Endodermal cell (in vitro differentiated cells): ENCODE results near the gene DEDD2. TPM values are rescaled to one million over a fixed set of nuclear protein-coding genes. Genes with fewer than 3 reads are reported as not detected.

Experiments
- DNase-seq: peaks from one replicate; pipeline ENCODE4 v3.0.0-alpha.2; 2017
- H3K27ac ChIP-seq: 2 replicates; pipeline ENCODE4 v1.5.1; 2013; ENCODE audit warnings: mild to moderate bottlenecking, low read depth, low read length, moderate library complexity
- H3K27me3 ChIP-seq: 2 replicates; pipeline ENCODE4 v1.6.1; 2013; ENCODE audit warnings: mild to moderate bottlenecking, low read length, moderate library complexity; ENCODE audit not compliant: insufficient read depth, control insufficient read depth, poor library complexity, severe bottlenecking
- H3K36me3 ChIP-seq: 2 replicates; pipeline ENCODE4 v1.7.0; 2013; ENCODE audit warnings: mild to moderate bottlenecking, low read length, moderate library complexity; ENCODE audit not compliant: control insufficient read depth, insufficient read depth
- H3K4me1 ChIP-seq: one replicate; pipeline ENCODE4 v1.7.0; 2013; ENCODE audit warnings: low read length; ENCODE audit not compliant: control insufficient read depth, insufficient read depth
- H3K4me3 ChIP-seq: 2 replicates; pipeline ENCODE4 v1.5.1; 2013; ENCODE audit warnings: mild to moderate bottlenecking, low read length, moderate library complexity
- H3K9ac ChIP-seq: 2 replicates; pipeline ENCODE4 v1.6.1; 2013; ENCODE audit warnings: mild to moderate bottlenecking, low read length, moderate library complexity; ENCODE audit not compliant: poor library complexity, severe bottlenecking; ENCODE audit errors: extremely low read depth
- H3K9me3 ChIP-seq: 2 replicates; pipeline ENCODE4 v1.6.1; 2013; ENCODE audit warnings: mild to moderate bottlenecking, low read length, moderate library complexity; ENCODE audit not compliant: control insufficient read depth
- H3K27ac Mint-ChIP-seq: 2 replicates; pipeline ENCODE4 v1.8.0; 2020; ENCODE audit warnings: mixed read lengths
- H3K27me3 Mint-ChIP-seq: 2 replicates; pipeline ENCODE4 v1.8.0; 2021; ENCODE audit warnings: mild to moderate bottlenecking, mixed read lengths; ENCODE audit not compliant: insufficient read depth
- H3K36me3 Mint-ChIP-seq: 2 replicates; pipeline ENCODE4 v1.8.0; 2020; ENCODE audit warnings: low read depth, mixed read lengths
- H3K4me1 Mint-ChIP-seq: 2 replicates; pipeline ENCODE4 v1.8.0; 2020; ENCODE audit warnings: mixed read lengths
- H3K4me3 Mint-ChIP-seq: 2 replicates; pipeline ENCODE4 v1.8.0; 2020; ENCODE audit warnings: mild to moderate bottlenecking, moderate library complexity, mixed read lengths
- H3K9me3 Mint-ChIP-seq: 2 replicates; pipeline ENCODE4 v1.8.0; 2020; ENCODE audit warnings: mild to moderate bottlenecking, mixed read lengths
- CTCF ChIP-seq: fragments of 200-600 bp; sonication (generic); conservative IDR thresholded peaks from 2 replicates; pipeline ENCODE4 v1.5.0; 2021; ENCODE audit warnings: antibody characterized with exemption, mild to moderate bottlenecking
- WGBS, 2 experiments: methylation state at CpG; one replicate each; pipeline versions ENCODE4 v1.1.5 to v1.1.7; 2013; ENCODE audit warnings: missing lambda C conversion rate in 2 of 2, mixed read lengths in 1 of 2; ENCODE audit not compliant: insufficient coverage in 1 of 2, insufficient read length in 1 of 2; 5-methylcytosine and 5-hydroxymethylcytosine counted together
- total RNA-seq, 2 donors: library from RNA; stranded (reverse); fragmentation: NEBNext Ultra II Directional in 1 of 2; extraction: Animal tissue kit (Norgen Biotek cat#: 25700) in 1 of 2; gene quantifications; 2 replicates in 1 of 2; 3 replicates in 1 of 2; pipeline ENCODE4 v1.2.1, GENCODE V29; 2021

DEDD2 gene
- total RNA-seq, 2 donors from 2014 or later = 25.8 to 28.0 TPM

GRCh38 chr19:42185277-42185676 lies 32.2 kb downstream of the DEDD2 start:
- no peak overlapping the region for H3K4me3 ChIP-seq
- no peak for DNase-seq
- H3K27me3 Mint-ChIP-seq = peaks cover 18% of the 10 kb centered on the region
- no peak overlapping the region for H3K9ac ChIP-seq
- no peaks in the 10 kb centered on the region for H3K9me3 ChIP-seq
- no peak for TF ChIP-seq CTCF
- no peak overlapping the region for H3K27ac ChIP-seq
- H3K27me3 ChIP-seq = peaks cover 34% of the 10 kb centered on the region
- no peaks in the 10 kb centered on the region for H3K36me3 ChIP-seq
- no peaks in the 10 kb centered on the region for H3K4me1 ChIP-seq
- H3K9me3 Mint-ChIP-seq = no peaks in the 10 kb centered on the region
- H3K4me3 Mint-ChIP-seq = no peak overlapping the region
- H3K36me3 Mint-ChIP-seq = no peaks in the 10 kb centered on the region
- H3K4me1 Mint-ChIP-seq = no peaks in the 10 kb centered on the region
- H3K27ac Mint-ChIP-seq = no peak overlapping the region

- Histone ChIP-seq H3K27me3 (peaks cover 42% of the 10 kb centered on the region), H3K4me3 (no peak overlapping the region), H3K36me3 (no peaks in the 10 kb centered on the region), H3K4me1 (no peaks in the 10 kb centered on the region), H3K27ac (no peak overlapping the region), H3K9ac (no peak overlapping the region), H3K9me3 (no peaks in the 10 kb centered on the region)
- no peak overlapping the region for H3K27ac Mint-ChIP-seq
- peak; percentile 97 for DNase-seq
- 0% methylated on average over 1 of the region's 1 CpG for WGBS, 2 experiments
- H3K4me1 Mint-ChIP-seq = no peaks in the 10 kb centered on the region
- H3K4me3 Mint-ChIP-seq = no peak overlapping the region
- peaks cover 18% of the 10 kb centered on the region for H3K27me3 Mint-ChIP-seq
- H3K9me3 Mint-ChIP-seq = no peaks in the 10 kb centered on the region
- TF ChIP-seq CTCF = peak; percentile 97
- no peaks in the 10 kb centered on the region for H3K36me3 Mint-ChIP-seq
Observed at GRCh38 chr19:42184401-42184861, 33.0 kb downstream of the DEDD2 start.

- 17 to 18% methylated on average over 8 to 13 of the region's 13 CpGs for WGBS, 2 experiments
- H3K27me3 ChIP-seq = peaks cover 89% of the 10 kb centered on the region
- Mint-ChIP-seq H3K27me3 (peaks cover 40% of the 10 kb centered on the region), H3K27ac (no peak overlapping the region), H3K9me3 (no peaks in the 10 kb centered on the region), H3K4me3 (no peak overlapping the region), H3K4me1 (peaks cover 5% of the 10 kb centered on the region), H3K36me3 (no peaks in the 10 kb centered on the region)
- peak; percentile 83 for DNase-seq
- no peak overlapping the region for H3K4me3 ChIP-seq
- no peak overlapping the region for H3K27ac ChIP-seq
- no peaks in the 10 kb centered on the region for H3K4me1 ChIP-seq
- no peak overlapping the region for H3K9ac ChIP-seq
- TF ChIP-seq CTCF = peak; percentile 76
- H3K36me3 ChIP-seq = no peaks in the 10 kb centered on the region
- no peaks in the 10 kb centered on the region for H3K9me3 ChIP-seq
Observed at GRCh38 chr19:42178791-42179674, 38.4 kb downstream of the DEDD2 start.
